T-helper 17 cell (primary cell): ENCODE measurements around the gene DENND4A. TPM values are rescaled to one million over a fixed set of nuclear protein-coding genes. Genes with fewer than 3 reads are reported as not detected.
"Not testable (repeated sequence)": the region's sequence is repeated elsewhere in the genome, so short reads cannot be mapped to it uniquely, and the experiment has no call there.

ENCODE experiments used
- ATAC-seq: fragments of 150-1000 bp; cut with Tn5 transposase; 2 replicates; pipeline ENCODE4 v1.10.0; 2021; ENCODE audit warnings: mild to moderate bottlenecking, moderate library complexity
- DNase-seq, 3 donors: peaks; one replicate each; pipeline versions ENCODE4 v3.0.0 to v3.0.0-alpha.2; 2020 to 2021
- H3K9me3 ChIP-seq: one replicate; pipeline ENCODE4 v1.7.0; 2013; ENCODE audit warnings: low read length, mild to moderate bottlenecking; ENCODE audit not compliant: control insufficient read depth, poor library complexity, severe bottlenecking
- H3K27ac Mint-ChIP-seq: one replicate; pipeline ENCODE4 v1.8.0; 2022; ENCODE audit warnings: mild to moderate bottlenecking, moderate library complexity, mixed read lengths
- H3K27me3 Mint-ChIP-seq: one replicate; pipeline ENCODE4 v1.8.0; 2022; ENCODE audit warnings: mixed read lengths
- H3K36me3 Mint-ChIP-seq: one replicate; pipeline ENCODE4 v1.8.0; 2022; ENCODE audit warnings: low read depth, mixed read lengths
- H3K4me1 Mint-ChIP-seq: one replicate; pipeline ENCODE4 v1.8.0; 2022; ENCODE audit warnings: mild to moderate bottlenecking, mixed read lengths
- H3K4me3 Mint-ChIP-seq: one replicate; pipeline ENCODE4 v1.8.0; 2022; ENCODE audit warnings: mild to moderate bottlenecking, moderate library complexity, mixed read lengths
- total RNA-seq, 4 donors: library from RNA in 2 of 4; stranded (reverse) in 2 of 4; gene quantifications; one replicate each; pipeline ENCODE4 v1.2.3 and lab custom pipeline; 2022 to 2026

DENND4A gene
- total RNA-seq, 2 donors from 2014 or later, result 63.5 to 71.7 TPM

- DNase-seq (no peak), ATAC-seq (no peak)
- Mint-ChIP-seq H3K4me3 (no peak overlapping the region), H3K36me3 (peaks cover 6% of the 10 kb centered on the region), H3K27me3 (peaks cover 12% of the 10 kb centered on the region), H3K27ac (no peak overlapping the region), H3K4me1 (peaks cover 28% of the 10 kb centered on the region)
- H3K9me3 ChIP-seq, result no peaks in the 10 kb centered on the region
Observed at GRCh38 chr15:65634356-65634755, 157.7 kb downstream of the DENND4A start.

GRCh38 chr15:65633752-65634151 is 158.3 kb downstream of the DENND4A start:
- Mint-ChIP-seq H3K27ac (no peak overlapping the region), H3K4me3 (no peak overlapping the region), H3K4me1 (peaks cover 23% of the 10 kb centered on the region), H3K36me3 (peaks cover 6% of the 10 kb centered on the region), H3K27me3 (peaks cover 12% of the 10 kb centered on the region)
- H3K9me3 ChIP-seq, result no peaks in the 10 kb centered on the region
- ATAC-seq (no peak), DNase-seq (no peak)

- no peak overlapping the region for H3K27ac Mint-ChIP-seq
- ATAC-seq (no peak), DNase-seq (no peak)
- H3K4me1 Mint-ChIP-seq, result peaks cover 17% of the 10 kb centered on the region
- peaks cover 12% of the 10 kb centered on the region for H3K27me3 Mint-ChIP-seq
- H3K36me3 Mint-ChIP-seq, result peaks cover 6% of the 10 kb centered on the region
- no peaks in the 10 kb centered on the region for H3K9me3 ChIP-seq
- no peak overlapping the region for H3K4me3 Mint-ChIP-seq
Observed at GRCh38 chr15:65632780-65633375, 159.2 kb downstream of the DENND4A start.

GRCh38 chr15:65631503-65631902 is 160.6 kb downstream of the DENND4A start:
- Mint-ChIP-seq H3K4me1 (peaks cover 11% of the 10 kb centered on the region), H3K27me3 (peaks cover 12% of the 10 kb centered on the region), H3K36me3 (peaks cover 6% of the 10 kb centered on the region), H3K4me3 (peak overlapping the region; percentile 57), H3K27ac (peak overlapping the region; percentile 16)
- no peak for DNase-seq
- H3K9me3 ChIP-seq, result no peaks in the 10 kb centered on the region
- ATAC-seq, result no peak

GRCh38 chr15:65630760-65631159 is 161.3 kb downstream of the DENND4A start:
- no peak overlapping the region for H3K27ac Mint-ChIP-seq
- peaks cover 12% of the 10 kb centered on the region for H3K27me3 Mint-ChIP-seq
- H3K4me1 Mint-ChIP-seq, result peaks cover 11% of the 10 kb centered on the region
- no peaks in the 10 kb centered on the region for H3K9me3 ChIP-seq
- H3K4me3 Mint-ChIP-seq, result no peak overlapping the region
- DNase-seq (no peak), ATAC-seq (no peak)
- peaks cover 6% of the 10 kb centered on the region for H3K36me3 Mint-ChIP-seq

- Mint-ChIP-seq H3K36me3 (peaks cover 11% of the 10 kb centered on the region), H3K4me3 (peak overlapping the region; percentile 36), H3K27ac (no peak overlapping the region), H3K4me1 (peaks cover 11% of the 10 kb centered on the region), H3K27me3 (peaks cover 12% of the 10 kb centered on the region)
- DNase-seq (no peak), ATAC-seq (no peak)
- H3K9me3 ChIP-seq, result no peaks in the 10 kb centered on the region
Observed at GRCh38 chr15:65629548-65629947, 162.5 kb downstream of the DENND4A start.

GRCh38 chr15:65626856-65627255 is 165.2 kb downstream of the DENND4A start:
- no peak for DNase-seq
- no peaks in the 10 kb centered on the region for H3K9me3 ChIP-seq
- no peak for ATAC-seq
- Mint-ChIP-seq H3K4me3 (no peak overlapping the region), H3K27ac (no peak overlapping the region), H3K4me1 (peaks cover 6% of the 10 kb centered on the region), H3K27me3 (peaks cover 6% of the 10 kb centered on the region), H3K36me3 (peaks cover 10% of the 10 kb centered on the region)

- no peaks in the 10 kb centered on the region for H3K4me1 Mint-ChIP-seq
- ATAC-seq, result no peak
- no peaks in the 10 kb centered on the region for H3K9me3 ChIP-seq
- no peak overlapping the region for H3K27ac Mint-ChIP-seq
- no peaks in the 10 kb centered on the region for H3K27me3 Mint-ChIP-seq
- H3K36me3 Mint-ChIP-seq, result peaks cover 7% of the 10 kb centered on the region
- H3K4me3 Mint-ChIP-seq, result no peak overlapping the region
- no peak for DNase-seq
Observed at GRCh38 chr15:65623103-65623502, 169.0 kb downstream of the DENND4A start.

- no peaks in the 10 kb centered on the region for H3K9me3 ChIP-seq
- DNase-seq (no peak), ATAC-seq (no peak)
- Mint-ChIP-seq H3K36me3 (peaks cover 7% of the 10 kb centered on the region), H3K27me3 (no peaks in the 10 kb centered on the region), H3K4me3 (no peak within 1 kb of the TSS), H3K27ac (peak within 1 kb of the TSS; percentile 21), H3K4me1 (no peaks in the 10 kb centered on the region)
Observed at GRCh38 chr15:65621638-65622037, 170.5 kb downstream of the DENND4A start, which contains the start of gene SLC24A1. Gene SLC24A1, plus strand, starts transcription at chr15:65621938. Its CDS starts 2,143 bp downstream, at chr15:65624081.

GRCh38 chr15:65620833-65621232 is 171.3 kb downstream of the DENND4A start:
- Mint-ChIP-seq H3K4me3 (no peak overlapping the region), H3K27me3 (no peaks in the 10 kb centered on the region), H3K36me3 (peaks cover 7% of the 10 kb centered on the region), H3K4me1 (no peaks in the 10 kb centered on the region), H3K27ac (no peak overlapping the region)
- DNase-seq (no peak), ATAC-seq (no peak)
- no peaks in the 10 kb centered on the region for H3K9me3 ChIP-seq

GRCh38 chr15:65619626-65620290 is 172.3 kb downstream of the DENND4A start:
- no peak overlapping the region for H3K27ac Mint-ChIP-seq
- DNase-seq, result no peak
- no peak for ATAC-seq
- peak overlapping the region; percentile 59 for H3K4me3 Mint-ChIP-seq
- H3K27me3 Mint-ChIP-seq, result no peaks in the 10 kb centered on the region
- H3K9me3 ChIP-seq, result no peaks in the 10 kb centered on the region
- peaks cover 2% of the 10 kb centered on the region for H3K36me3 Mint-ChIP-seq
- H3K4me1 Mint-ChIP-seq, result no peaks in the 10 kb centered on the region

- H3K27ac Mint-ChIP-seq, result no peak overlapping the region
Observed at GRCh38 chr15:65618560-65619109, 173.5 kb downstream of the DENND4A start.

GRCh38 chr15:65615887-65616286 is 176.2 kb downstream of the DENND4A start:
- H3K27me3 Mint-ChIP-seq, H3K27ac Mint-ChIP-seq: not testable (repeated sequence)

More at GRCh38 chr15:65618560-65619109, 173.5 kb downstream of the DENND4A start:
- H3K9me3 ChIP-seq, result no peaks in the 10 kb centered on the region
- H3K4me3 Mint-ChIP-seq, result no peak overlapping the region
- no peaks in the 10 kb centered on the region for H3K27me3 Mint-ChIP-seq
- DNase-seq, result no peak
- no peak for ATAC-seq
- H3K4me1 Mint-ChIP-seq, result peaks cover 2% of the 10 kb centered on the region
- no peaks in the 10 kb centered on the region for H3K36me3 Mint-ChIP-seq

More at GRCh38 chr15:65615887-65616286, 176.2 kb downstream of the DENND4A start:
- not testable (repeated sequence) for DNase-seq, H3K9me3 ChIP-seq, H3K4me3 Mint-ChIP-seq, H3K36me3 Mint-ChIP-seq, ATAC-seq
- peaks cover 18% of the 10 kb centered on the region for H3K4me1 Mint-ChIP-seq
